ENCODE data around the gene IPO13.

IPO13 gene

DNA sequence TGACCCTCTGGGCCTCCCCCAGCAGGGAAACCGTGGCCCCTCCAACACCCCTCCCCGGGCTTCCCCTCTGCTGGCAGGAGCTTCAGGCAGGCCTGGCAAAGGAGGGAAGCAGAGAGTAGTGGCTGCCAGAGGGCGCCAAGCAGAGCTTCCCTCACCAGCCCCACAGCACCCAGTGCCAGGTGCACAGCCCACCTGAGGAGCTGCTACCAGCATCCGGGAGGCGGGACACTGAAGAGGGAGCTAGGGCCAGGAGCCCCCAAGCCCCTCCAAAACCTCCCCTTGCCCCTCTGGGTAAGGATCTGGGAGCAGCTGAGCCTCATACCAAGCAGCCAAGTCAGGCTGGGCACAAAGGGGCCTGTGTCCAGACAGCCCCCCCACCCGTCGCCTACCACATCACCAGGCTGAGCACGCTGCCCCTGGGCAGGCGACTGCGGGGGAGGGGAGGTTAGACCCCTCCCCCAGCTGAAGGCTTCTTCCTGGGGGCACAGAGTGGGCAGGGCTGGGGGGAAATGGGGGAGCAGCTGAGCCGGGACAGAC is 64.3 kb downstream of the IPO13 start:
- Histone ChIP-seq H3K9ac (ENCODE audit: insufficient read length, low read depth) (no peak overlapping the region), H3K36me3 (ENCODE audit: insufficient read depth, insufficient read length, low read length) (peaks cover 17% of the 10 kb centered on the region), H3K27me3 (ENCODE audit: insufficient read depth, insufficient read length) (no peaks in the 10 kb centered on the region), H3K4me3 (ENCODE audit: insufficient read length, low read depth) (no peak overlapping the region), H3K9me3 (ENCODE audit: insufficient read depth, low read length) (no peaks in the 10 kb centered on the region), H3K4me1 (ENCODE audit: insufficient read depth, insufficient read length) (peaks cover 25% of the 10 kb centered on the region)
- no peak for DNase-seq (ENCODE audit: low read depth, low spot score)
- TF ChIP-seq SUZ12 (IDR thresholded peaks at IDR 0.05; ENCODE audit: extremely low read depth, insufficient read depth, insufficient read length): no peak

DNA sequence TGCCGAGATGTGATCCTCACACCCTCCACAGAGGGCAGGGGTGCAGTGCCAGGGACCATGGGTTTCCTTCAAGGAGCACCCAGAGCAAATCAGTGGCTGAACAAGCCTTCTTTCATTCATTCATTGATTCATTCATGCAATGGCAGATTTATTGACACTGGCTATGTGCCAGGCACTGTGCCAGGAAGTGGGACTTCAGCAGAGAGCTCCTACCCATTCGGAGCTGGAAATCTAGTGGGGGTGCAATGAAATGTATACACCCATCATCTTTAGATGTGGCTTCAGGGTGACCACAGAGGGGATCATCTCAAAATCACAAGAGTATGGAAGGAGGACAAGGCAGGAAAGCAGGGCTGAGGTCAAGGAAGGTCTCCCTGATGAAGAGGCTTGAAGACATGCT is 65.7 kb downstream of the IPO13 start:
- DNase-seq (ENCODE audit: low read depth, low spot score): no peak
- no peak overlapping the region for H3K4me3 ChIP-seq (ENCODE audit: insufficient read length, low read depth)
- H3K4me1 ChIP-seq (ENCODE audit: insufficient read depth, insufficient read length): peaks cover 29% of the 10 kb centered on the region
- no peak for TF ChIP-seq SUZ12 (IDR thresholded peaks at IDR 0.05; ENCODE audit: extremely low read depth, insufficient read depth, insufficient read length)
- no peak for TF ChIP-seq YY1 (IDR thresholded peaks at IDR 0.05; ENCODE audit: insufficient read depth, insufficient read length)
- TF ChIP-seq ZNF274 (IDR thresholded peaks at IDR 0.05; ENCODE audit: low read depth, low read length): no peak
- peaks cover 17% of the 10 kb centered on the region for H3K36me3 ChIP-seq (ENCODE audit: insufficient read depth, insufficient read length, low read length)
- H3K9me3 ChIP-seq (ENCODE audit: insufficient read depth, low read length): no peaks in the 10 kb centered on the region
- H3K9ac ChIP-seq (ENCODE audit: insufficient read length, low read depth): no peak overlapping the region
- H3K27me3 ChIP-seq (ENCODE audit: insufficient read depth, insufficient read length): no peaks in the 10 kb centered on the region

DNA sequence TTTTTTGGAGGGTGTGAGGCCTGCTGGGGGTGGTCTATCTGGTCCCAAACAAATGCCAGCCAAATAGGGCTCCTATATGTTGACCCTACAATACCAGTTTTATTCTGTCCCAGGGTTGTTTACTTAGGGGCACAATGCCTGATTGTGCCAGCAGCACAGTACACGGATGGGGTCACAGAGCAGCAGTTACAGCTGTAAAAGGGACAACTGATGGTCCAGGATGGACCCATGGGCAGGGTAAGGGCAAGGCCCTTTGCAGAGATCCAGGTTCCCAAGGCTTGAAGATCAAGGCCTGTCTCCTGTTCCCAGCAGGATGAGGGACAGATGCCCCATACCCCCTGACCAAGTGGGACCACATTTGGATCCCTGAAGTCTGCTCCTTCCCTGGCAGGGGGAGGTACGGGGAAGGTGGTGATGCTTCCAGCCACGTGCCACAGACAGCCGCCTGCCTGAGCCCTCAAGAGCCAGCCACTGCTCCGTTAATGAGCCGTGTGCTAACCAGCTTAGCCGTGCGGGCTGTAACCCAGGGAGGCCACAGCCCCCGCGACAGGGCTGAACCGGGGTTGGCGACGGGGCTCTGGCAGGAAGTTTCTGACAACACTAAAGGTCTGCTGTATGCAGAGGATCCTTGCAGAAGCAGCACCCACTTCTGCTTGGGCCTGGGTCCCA is 66.3 kb downstream of the IPO13 start:
- Histone ChIP-seq H3K4me3 (ENCODE audit: insufficient read length, low read depth) (no peak overlapping the region), H3K9ac (ENCODE audit: insufficient read length, low read depth) (no peak overlapping the region), H3K9me3 (ENCODE audit: insufficient read depth, low read length) (no peaks in the 10 kb centered on the region), H3K27me3 (ENCODE audit: insufficient read depth, insufficient read length) (no peaks in the 10 kb centered on the region), H3K36me3 (ENCODE audit: insufficient read depth, insufficient read length, low read length) (peaks cover 14% of the 10 kb centered on the region), H3K4me1 (ENCODE audit: insufficient read depth, insufficient read length) (peaks cover 29% of the 10 kb centered on the region)
- no peak for DNase-seq (ENCODE audit: low read depth, low spot score)
- TF ChIP-seq SUZ12 (IDR thresholded peaks at IDR 0.05; ENCODE audit: extremely low read depth, insufficient read depth, insufficient read length) (no peak), YY1 (IDR thresholded peaks at IDR 0.05; ENCODE audit: insufficient read depth, insufficient read length) (no peak), ZNF274 (IDR thresholded peaks at IDR 0.05; ENCODE audit: low read depth, low read length) (no peak)

DNA sequence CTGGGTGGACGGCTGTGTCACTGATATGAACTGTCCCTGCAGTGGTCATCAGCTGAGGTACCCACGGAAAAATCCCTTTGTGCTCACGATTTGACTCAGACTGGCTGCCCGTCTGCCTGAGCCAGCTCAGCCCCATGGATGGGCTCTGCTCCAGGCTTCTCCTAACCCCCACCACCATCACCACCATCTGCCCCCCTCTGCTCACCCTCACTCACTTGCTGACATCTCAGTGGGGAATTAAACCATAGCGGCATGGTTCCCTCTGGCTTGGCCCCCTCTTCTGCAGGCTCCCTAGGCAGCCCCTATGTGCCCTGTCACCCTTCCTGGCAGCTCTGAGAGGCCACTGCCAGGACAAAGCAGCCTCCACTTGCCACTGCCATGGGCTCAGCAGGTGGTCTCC is 67.2 kb downstream of the IPO13 start:
- Histone ChIP-seq H3K27me3 (ENCODE audit: insufficient read depth, insufficient read length) (no peaks in the 10 kb centered on the region), H3K9me3 (ENCODE audit: insufficient read depth, low read length) (no peaks in the 10 kb centered on the region), H3K4me1 (ENCODE audit: insufficient read depth, insufficient read length) (peaks cover 29% of the 10 kb centered on the region), H3K4me3 (ENCODE audit: insufficient read length, low read depth) (no peak overlapping the region), H3K36me3 (ENCODE audit: insufficient read depth, insufficient read length, low read length) (peaks cover 10% of the 10 kb centered on the region), H3K9ac (ENCODE audit: insufficient read length, low read depth) (peak overlapping the region; percentile 5)
- no peak for DNase-seq (ENCODE audit: low read depth, low spot score)
- TF ChIP-seq ZNF274 (IDR thresholded peaks at IDR 0.05; ENCODE audit: low read depth, low read length) (no peak), YY1 (IDR thresholded peaks at IDR 0.05; ENCODE audit: insufficient read depth, insufficient read length) (no peak), SUZ12 (IDR thresholded peaks at IDR 0.05; ENCODE audit: extremely low read depth, insufficient read depth, insufficient read length) (no peak)

DNA sequence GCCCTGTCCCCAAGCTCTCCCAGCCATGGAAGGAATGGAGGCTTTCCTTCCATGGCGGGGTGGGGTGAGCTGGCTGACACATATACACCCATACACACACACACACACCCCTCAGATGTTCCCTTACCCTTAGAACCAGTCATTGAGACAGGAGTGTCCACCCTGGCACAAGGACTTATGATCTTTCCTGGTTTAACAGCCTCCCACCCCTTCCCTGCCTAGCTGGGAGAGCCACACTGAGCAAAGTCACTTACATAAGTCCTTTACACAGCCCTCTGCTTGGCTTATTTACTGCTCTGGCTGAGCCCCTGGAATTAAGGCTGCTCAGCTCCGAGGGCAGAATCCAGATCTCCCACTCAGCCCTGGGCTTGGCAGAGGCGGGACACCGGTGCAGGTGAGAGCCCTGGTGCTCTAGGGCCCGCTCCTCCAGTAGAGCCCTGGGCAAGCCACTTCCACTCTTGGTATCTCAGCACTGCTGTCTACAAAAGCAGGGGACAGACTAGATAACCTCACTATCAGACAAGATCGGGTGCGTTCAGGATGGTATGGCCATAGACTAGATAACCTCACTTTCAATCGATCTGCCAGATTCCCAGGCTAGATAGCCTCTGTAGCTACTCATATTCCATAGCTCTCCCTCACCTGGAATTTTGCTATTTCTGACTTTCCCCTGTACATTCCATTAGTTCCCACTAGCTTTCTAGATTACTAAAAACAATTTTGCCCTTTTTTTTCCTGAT is 67.8 kb downstream of the IPO13 start:
- Histone ChIP-seq H3K9me3 (ENCODE audit: insufficient read depth, low read length) (no peaks in the 10 kb centered on the region), H3K9ac (ENCODE audit: insufficient read length, low read depth) (peak overlapping the region; percentile 5), H3K4me3 (ENCODE audit: insufficient read length, low read depth) (no peak overlapping the region), H3K36me3 (ENCODE audit: insufficient read depth, insufficient read length, low read length) (peaks cover 14% of the 10 kb centered on the region), H3K4me1 (ENCODE audit: insufficient read depth, insufficient read length) (peaks cover 32% of the 10 kb centered on the region), H3K27me3 (ENCODE audit: insufficient read depth, insufficient read length) (no peaks in the 10 kb centered on the region)
- TF ChIP-seq YY1 (IDR thresholded peaks at IDR 0.05; ENCODE audit: insufficient read depth, insufficient read length) (no peak), SUZ12 (IDR thresholded peaks at IDR 0.05; ENCODE audit: extremely low read depth, insufficient read depth, insufficient read length) (no peak), ZNF274 (IDR thresholded peaks at IDR 0.05; ENCODE audit: low read depth, low read length) (no peak)
- DNase-seq (ENCODE audit: low read depth, low spot score): no peak

DNA sequence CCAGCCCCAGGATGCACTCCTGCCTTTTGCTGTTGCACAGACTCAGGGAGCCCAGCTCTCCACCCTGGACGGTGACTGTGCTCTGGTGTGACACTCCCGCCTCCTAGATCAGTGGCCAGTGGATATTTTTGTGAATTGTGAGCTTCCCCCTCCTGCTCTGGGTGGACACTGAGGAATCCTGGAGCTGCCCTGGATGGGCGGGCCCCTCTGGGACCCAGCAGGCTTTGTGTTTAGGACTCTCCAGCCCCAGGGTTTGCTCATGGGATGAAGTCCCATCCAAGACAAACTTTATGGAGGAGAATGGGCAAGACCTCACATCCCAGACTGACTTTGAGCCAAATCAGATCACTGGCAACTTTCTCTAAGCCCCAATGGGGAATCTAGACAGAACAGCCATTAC is 68.5 kb downstream of the IPO13 start:
- H3K27me3 ChIP-seq (ENCODE audit: insufficient read depth, insufficient read length): no peaks in the 10 kb centered on the region
- H3K4me1 ChIP-seq (ENCODE audit: insufficient read depth, insufficient read length): peaks cover 34% of the 10 kb centered on the region
- H3K4me3 ChIP-seq (ENCODE audit: insufficient read length, low read depth): no peak overlapping the region
- no peak for TF ChIP-seq ZNF274 (IDR thresholded peaks at IDR 0.05; ENCODE audit: low read depth, low read length)
- no peak for TF ChIP-seq SUZ12 (IDR thresholded peaks at IDR 0.05; ENCODE audit: extremely low read depth, insufficient read depth, insufficient read length)
- no peak for TF ChIP-seq YY1 (IDR thresholded peaks at IDR 0.05; ENCODE audit: insufficient read depth, insufficient read length)
- H3K9ac ChIP-seq (ENCODE audit: insufficient read length, low read depth): no peak overlapping the region
- H3K9me3 ChIP-seq (ENCODE audit: insufficient read depth, low read length): no peaks in the 10 kb centered on the region
- H3K36me3 ChIP-seq (ENCODE audit: insufficient read depth, insufficient read length, low read length): peaks cover 13% of the 10 kb centered on the region
- no peak for DNase-seq (ENCODE audit: low read depth, low spot score)

All from NT2/D1 (cell line).